ENCODE results near the gene CDH22. TPM values are rescaled to one million over a fixed set of nuclear protein-coding genes. Genes with fewer than 3 reads are reported as not detected.

CDH22 gene
- total RNA-seq, 1 donor from 2014 or later = 0.09 TPM

- Mint-ChIP-seq H3K4me1 (no peaks in the 10 kb centered on the region), H3K27me3 (ENCODE audit: low read depth) (peaks cover 63% of the 10 kb centered on the region), H3K4me3 (no peak overlapping the region), H3K36me3 (ENCODE audit: low read depth) (no peaks in the 10 kb centered on the region), H3K27ac (ENCODE audit: unreplicated experiment) (no peak overlapping the region), H3K9me3 (no peaks in the 10 kb centered on the region)
- TF ChIP-seq CTCF (conservative IDR thresholded peaks at IDR 0.05) = no peak
- no peak for DNase-seq (ENCODE audit: low read depth, low spot score)
Observed at GRCh38 chr20:46256293-46256692, 52.0 kb downstream of the CDH22 start.

GRCh38 chr20:46255440-46256104 is 52.7 kb downstream of the CDH22 start:
- Mint-ChIP-seq H3K4me3 (no peak overlapping the region), H3K36me3 (ENCODE audit: low read depth) (no peaks in the 10 kb centered on the region), H3K27ac (ENCODE audit: unreplicated experiment) (no peak overlapping the region), H3K9me3 (no peaks in the 10 kb centered on the region), H3K27me3 (ENCODE audit: low read depth) (peaks cover 60% of the 10 kb centered on the region), H3K4me1 (no peaks in the 10 kb centered on the region)
- no peak for TF ChIP-seq CTCF (conservative IDR thresholded peaks at IDR 0.05)
- DNase-seq (ENCODE audit: low read depth, low spot score) = no peak

- H3K9me3 Mint-ChIP-seq = no peaks in the 10 kb centered on the region
- TF ChIP-seq CTCF (conservative IDR thresholded peaks at IDR 0.05) = peak; percentile 15
- no peak overlapping the region for H3K27ac Mint-ChIP-seq (ENCODE audit: unreplicated experiment)
- H3K27me3 Mint-ChIP-seq (ENCODE audit: low read depth) = peaks cover 60% of the 10 kb centered on the region
- H3K4me1 Mint-ChIP-seq = no peaks in the 10 kb centered on the region
- H3K4me3 Mint-ChIP-seq = no peak overlapping the region
- no peaks in the 10 kb centered on the region for H3K36me3 Mint-ChIP-seq (ENCODE audit: low read depth)
- DNase-seq (ENCODE audit: low read depth, low spot score) = no peak
Observed at GRCh38 chr20:46253391-46253790, 54.9 kb downstream of the CDH22 start.

GRCh38 chr20:46252352-46253091 is 55.8 kb downstream of the CDH22 start:
- no peak for DNase-seq (ENCODE audit: low read depth, low spot score)
- no peak for TF ChIP-seq CTCF (conservative IDR thresholded peaks at IDR 0.05)
- Mint-ChIP-seq H3K4me1 (no peaks in the 10 kb centered on the region), H3K9me3 (no peaks in the 10 kb centered on the region), H3K27me3 (ENCODE audit: low read depth) (peaks cover 68% of the 10 kb centered on the region), H3K27ac (ENCODE audit: unreplicated experiment) (no peak overlapping the region), H3K4me3 (no peak overlapping the region), H3K36me3 (ENCODE audit: low read depth) (no peaks in the 10 kb centered on the region)

GRCh38 chr20:46251211-46251673 is 57.1 kb downstream of the CDH22 start:
- H3K27ac Mint-ChIP-seq (ENCODE audit: unreplicated experiment) = no peak overlapping the region
- no peak for DNase-seq (ENCODE audit: low read depth, low spot score)
- no peak for TF ChIP-seq CTCF (conservative IDR thresholded peaks at IDR 0.05)
- H3K9me3 Mint-ChIP-seq = no peaks in the 10 kb centered on the region
- peaks cover 4% of the 10 kb centered on the region for H3K4me1 Mint-ChIP-seq
- H3K4me3 Mint-ChIP-seq = no peak overlapping the region
- no peaks in the 10 kb centered on the region for H3K36me3 Mint-ChIP-seq (ENCODE audit: low read depth)
- peaks cover 81% of the 10 kb centered on the region for H3K27me3 Mint-ChIP-seq (ENCODE audit: low read depth)

Data from neural crest cell (in vitro differentiated cells).